Choroid plexus epithelial cell (primary cell): ENCODE data around the gene NLRP13.
"Not testable (repeated sequence)": the region's sequence is repeated elsewhere in the genome, so short reads cannot be mapped to it uniquely, and the experiment has no call there.

ENCODE experiments used
- DNase-seq: peaks from one replicate; pipeline ENCODE4 v3.0.0-alpha.2; 2010; ENCODE audit warnings: low read depth
- H3K4me3 ChIP-seq: 2 replicates; pipeline ENCODE4 v1.5.1; 2011; ENCODE audit warnings: low read depth, mild to moderate bottlenecking, control low read depth, low read length, moderate library complexity
- CTCF ChIP-seq: conservative IDR thresholded peaks from 2 replicates; pipeline ENCODE4 v1.5.1; 2011; ENCODE audit warnings: low read depth, mild to moderate bottlenecking, control low read depth, inconsistent platforms, low read length, moderate library complexity

NLRP13 gene

DNA sequence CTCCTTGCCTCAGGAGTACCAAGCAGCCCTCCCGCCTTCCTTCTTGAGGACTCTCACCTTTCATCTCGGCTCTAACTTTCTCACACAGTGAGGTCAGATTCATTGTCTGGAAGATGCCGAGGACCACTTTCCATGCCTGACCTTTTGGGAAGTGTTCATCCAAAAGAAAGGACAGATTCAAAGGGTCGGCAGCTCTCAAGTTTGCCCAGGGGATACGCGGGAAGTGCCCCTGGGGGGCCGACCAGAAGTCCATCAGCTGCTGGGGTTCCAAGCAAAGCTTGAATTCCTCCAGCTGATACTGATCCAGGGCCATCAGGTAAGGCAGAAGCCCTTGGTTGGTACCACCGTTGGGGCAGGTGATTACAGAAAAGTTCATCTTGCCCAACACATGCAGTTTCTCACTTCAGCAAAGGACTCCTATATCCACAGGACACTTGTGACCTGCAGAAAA, at the start of gene NLRP13:
NLRP13 (minus strand) TSS at position 401 of the 451 bp plus-strand sequence; CDS start at position 376, 25 bp downstream.
- H3K4me3 ChIP-seq, result no peak within 1 kb of the TSS
- TF ChIP-seq CTCF, result no peak
- no peak for DNase-seq

DNA sequence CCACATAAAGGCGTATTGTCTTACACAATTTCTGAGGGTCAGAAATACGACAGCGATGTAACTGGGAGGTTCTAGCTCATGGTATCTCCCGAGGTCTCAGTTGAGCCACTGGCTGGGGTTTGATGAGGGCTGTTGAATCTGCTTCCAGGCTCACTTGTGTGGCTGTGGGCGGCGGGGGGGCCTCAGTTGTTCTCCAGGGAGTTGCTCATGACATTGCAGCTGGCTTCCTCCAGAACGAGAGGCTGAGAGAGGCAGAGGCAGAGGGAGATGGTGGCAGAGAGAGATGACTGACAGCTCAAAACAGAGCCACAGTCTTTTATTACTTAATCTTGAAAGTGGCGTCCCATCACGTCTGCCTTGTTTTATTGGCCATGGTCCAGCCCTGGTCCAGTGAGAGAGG, 48.3 kb upstream of the NLRP13 start:
- TF ChIP-seq CTCF, result no peak
- no peak for DNase-seq
- H3K4me3 ChIP-seq, result no peak overlapping the region

- no peak for DNase-seq
- TF ChIP-seq CTCF, result no peak
- no peak overlapping the region for H3K4me3 ChIP-seq
These were observed 41.8 kb upstream of the NLRP13 start for GRCh38 chr19:55973982-55974381.

GRCh38 chr19:55962186-55962585, 30.1 kb upstream of the NLRP13 start:
- DNase-seq, result no peak
- no peak for TF ChIP-seq CTCF
- no peak overlapping the region for H3K4me3 ChIP-seq

DNA sequence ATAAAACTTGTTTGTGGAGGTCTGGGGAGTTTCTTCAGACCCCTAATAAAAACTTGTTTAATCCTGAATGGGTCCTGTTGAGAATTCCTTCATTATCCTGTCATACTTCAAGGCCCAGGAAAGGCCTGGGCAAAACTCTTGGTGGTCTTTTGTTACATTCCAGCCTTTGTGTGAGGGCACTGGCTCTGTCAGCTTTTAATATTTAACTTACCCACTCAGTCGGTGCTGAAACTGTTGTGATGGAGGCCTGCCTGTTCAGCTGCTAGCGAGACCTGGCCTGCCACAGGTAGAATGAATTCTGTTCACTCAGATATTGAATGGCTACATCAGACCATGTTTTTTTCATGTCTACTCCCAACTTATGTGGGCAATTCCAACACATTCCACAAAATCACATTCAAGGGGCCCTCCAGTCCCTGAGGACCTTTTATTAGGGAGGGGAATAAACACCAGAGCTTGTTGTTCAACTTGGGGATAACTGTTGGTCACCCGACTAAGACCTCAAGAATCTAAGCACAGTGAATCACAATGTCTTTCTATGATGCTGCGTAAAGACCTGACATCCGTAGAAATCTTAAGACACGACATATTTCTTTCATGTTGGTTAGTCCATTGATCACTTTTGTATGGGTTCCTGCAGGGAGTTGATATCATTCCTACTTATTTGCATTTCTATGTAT, 28.0 kb upstream of the NLRP13 start:
- DNase-seq, result no peak
- no peak overlapping the region for H3K4me3 ChIP-seq
- TF ChIP-seq CTCF, result no peak

DNA sequence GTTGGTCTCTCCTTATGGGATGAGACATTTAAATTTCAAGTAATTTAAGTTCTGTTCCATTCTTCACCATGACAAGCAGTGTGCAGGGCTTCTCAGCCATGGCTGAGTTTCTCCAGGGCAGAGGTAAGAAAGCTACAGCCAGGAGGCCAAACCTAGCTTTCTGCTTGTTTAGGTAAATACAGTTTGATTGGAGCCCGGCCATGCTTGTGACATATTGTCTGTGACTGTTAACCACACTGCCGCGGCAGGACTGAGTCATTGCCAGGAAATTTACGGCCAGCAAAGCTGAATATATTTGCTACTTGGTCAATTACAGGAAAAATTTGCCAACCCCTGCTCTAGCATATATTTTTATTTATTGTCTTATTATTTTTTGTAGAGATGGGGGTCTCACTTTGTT, 26.2 kb upstream of the NLRP13 start:
- no peak overlapping the region for H3K4me3 ChIP-seq
- TF ChIP-seq CTCF, result no peak
- DNase-seq, result no peak

GRCh38 chr19:55956431-55956830, 24.3 kb upstream of the NLRP13 start:
- no peak for DNase-seq
- TF ChIP-seq CTCF, result no peak
- no peak overlapping the region for H3K4me3 ChIP-seq

DNA sequence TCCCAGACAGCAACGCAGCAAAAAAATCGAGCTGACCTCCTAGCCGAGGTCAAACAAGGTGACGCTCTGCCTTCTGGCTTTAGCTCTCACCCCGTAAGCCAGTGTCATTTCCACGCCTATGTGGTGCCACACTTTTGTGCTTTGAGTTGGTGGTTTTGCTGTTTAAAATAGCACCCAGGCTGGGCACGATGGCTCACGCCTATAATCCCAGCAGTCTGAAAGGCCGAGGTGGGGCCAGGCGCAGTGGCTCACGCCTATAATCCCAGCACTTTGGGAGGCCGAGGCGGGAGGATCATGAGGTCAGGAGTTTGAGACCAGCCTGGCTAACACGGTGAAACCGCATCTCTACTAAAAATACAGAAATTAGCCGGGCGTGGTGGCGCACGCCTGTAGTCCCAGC, 18.4 kb upstream of the NLRP13 start:
- not testable (repeated sequence) for H3K4me3 ChIP-seq, DNase-seq
